ENCODE data around the gene ATAD3C. TPM values are rescaled to one million over a fixed set of nuclear protein-coding genes. Genes with fewer than 3 reads are reported as not detected.
A peak's percentile ranks its signal among the peaks of the same experiment; 100 is the strongest.

Gene ATAD3C
- total and polyA plus RNA-seq, 7 donors: under 0.01 to 1.5 (median 0.45) TPM; not detected in 1

DNA sequence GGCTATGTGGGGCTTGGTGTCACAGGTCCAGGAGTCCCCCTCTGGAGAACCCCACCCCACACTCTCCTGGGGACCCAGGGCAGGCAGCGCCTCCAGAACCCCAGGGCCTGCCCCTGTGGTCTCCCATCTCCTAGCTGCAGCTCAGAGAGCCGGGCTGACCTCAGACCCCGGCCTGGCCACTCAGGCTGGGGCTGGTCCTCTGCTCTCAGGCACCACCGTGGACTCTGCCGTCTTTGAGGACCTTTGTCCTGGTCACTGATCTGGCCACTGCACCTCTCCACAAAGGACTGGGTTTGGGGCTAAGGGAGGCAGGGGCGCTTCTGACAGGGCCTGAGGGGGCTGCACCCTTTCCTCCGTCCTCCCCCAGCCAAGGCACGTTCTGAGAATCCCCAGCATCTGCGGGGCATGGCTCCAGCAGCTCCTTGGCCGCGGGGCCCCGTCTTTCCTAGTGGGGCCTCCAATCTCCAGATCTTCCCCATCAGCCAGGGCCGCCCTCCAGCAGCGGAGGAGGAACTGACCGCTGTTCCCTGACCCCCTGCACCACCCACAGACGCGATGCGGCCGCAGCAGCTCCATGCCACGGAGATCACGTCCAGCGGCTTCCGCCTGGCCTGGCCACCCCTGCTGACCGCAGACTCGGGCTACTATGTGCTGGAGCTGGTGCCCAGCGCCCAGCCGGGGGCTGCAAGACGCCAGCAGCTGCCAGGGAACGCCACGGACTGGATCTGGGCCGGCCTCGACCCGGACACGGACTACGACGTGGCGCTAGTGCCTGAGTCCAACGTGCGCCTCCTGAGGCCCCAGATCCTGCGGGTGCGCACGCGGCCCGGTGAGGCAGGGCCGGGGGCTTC is 10.7 kb upstream of the ATAD3C start:
- TF ChIP-seq, protein P1, sequence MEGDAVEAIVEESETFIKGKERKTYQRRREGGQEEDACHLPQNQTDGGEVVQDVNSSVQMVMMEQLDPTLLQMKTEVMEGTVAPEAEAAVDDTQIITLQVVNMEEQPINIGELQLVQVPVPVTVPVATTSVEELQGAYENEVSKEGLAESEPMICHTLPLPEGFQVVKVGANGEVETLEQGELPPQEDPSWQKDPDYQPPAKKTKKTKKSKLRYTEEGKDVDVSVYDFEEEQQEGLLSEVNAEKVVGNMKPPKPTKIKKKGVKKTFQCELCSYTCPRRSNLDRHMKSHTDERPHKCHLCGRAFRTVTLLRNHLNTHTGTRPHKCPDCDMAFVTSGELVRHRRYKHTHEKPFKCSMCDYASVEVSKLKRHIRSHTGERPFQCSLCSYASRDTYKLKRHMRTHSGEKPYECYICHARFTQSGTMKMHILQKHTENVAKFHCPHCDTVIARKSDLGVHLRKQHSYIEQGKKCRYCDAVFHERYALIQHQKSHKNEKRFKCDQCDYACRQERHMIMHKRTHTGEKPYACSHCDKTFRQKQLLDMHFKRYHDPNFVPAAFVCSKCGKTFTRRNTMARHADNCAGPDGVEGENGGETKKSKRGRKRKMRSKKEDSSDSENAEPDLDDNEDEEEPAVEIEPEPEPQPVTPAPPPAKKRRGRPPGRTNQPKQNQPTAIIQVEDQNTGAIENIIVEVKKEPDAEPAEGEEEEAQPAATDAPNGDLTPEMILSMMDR (IDR thresholded peaks at IDR 0.05): no peak
- TF ChIP-seq EP300 (IDR thresholded peaks at IDR 0.05) (no peak), POLR2AphosphoS5 (IDR thresholded peaks at IDR 0.05) (no peak), POLR2A (IDR thresholded peaks at IDR 0.05) (no peak)
- Histone ChIP-seq H3K36me3 (peaks cover 0 to 10% (median 0%) of the 10 kb centered on the region in 4 donors), H3K27ac (peak overlapping the region in 1 of 4 donors; percentile 99), H3K27me3 (no peaks in the 10 kb centered on the region), H3K4me3 (no peak overlapping the region), H3K9me3 (no peaks in the 10 kb centered on the region), H3K4me1 (peaks cover 0 to 71% (median 67%) of the 10 kb centered on the region in 4 donors)
- 88 to 92% methylated on average over 45 of the region's 45 CpGs for WGBS, 2 donors
- intact Hi-C loops (cut with DNase I): no loop called here
- no peak for DNase-seq

DNA sequence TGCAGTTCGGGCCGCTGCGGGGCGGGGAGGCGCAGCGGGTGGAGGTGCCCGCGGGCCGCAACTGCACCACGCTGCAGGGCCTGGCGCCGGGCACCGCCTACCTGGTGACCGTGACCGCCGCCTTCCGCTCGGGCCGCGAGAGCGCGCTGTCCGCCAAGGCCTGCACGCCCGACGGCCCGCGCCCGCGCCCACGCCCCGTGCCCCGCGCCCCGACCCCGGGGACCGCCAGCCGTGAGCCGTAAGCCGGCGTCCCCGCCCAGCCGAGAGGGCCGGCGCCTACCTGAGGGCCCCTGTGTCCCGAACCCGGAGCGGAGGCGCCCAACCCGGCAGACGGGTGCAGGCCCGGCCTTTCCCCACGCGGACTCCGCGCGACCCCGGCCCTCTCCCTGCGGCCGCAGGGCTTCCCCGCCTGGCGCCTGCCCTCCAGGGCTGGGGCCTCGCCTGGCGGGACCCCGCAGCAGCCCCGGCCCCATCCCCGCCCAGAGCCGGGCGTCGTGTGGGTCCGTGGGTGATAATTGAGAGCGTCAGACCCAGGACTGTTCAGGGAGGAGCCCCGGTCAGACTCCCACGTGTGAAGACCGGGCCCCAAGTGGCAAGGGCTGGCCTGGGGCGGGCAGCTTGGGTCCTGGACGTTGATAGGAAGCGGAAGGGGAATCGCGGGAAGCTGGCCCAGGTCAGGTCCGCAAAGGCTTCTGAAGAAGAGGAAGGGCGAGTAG is 9.8 kb upstream of the ATAD3C start:
- intact Hi-C loops (cut with DNase I): loop anchor here (2.0 kb wide), 1 partner anchor 19 kb away; the partner anchor contains the start of gene ANKRD65
- Histone ChIP-seq H3K36me3 (peaks cover 0 to 10% (median 0%) of the 10 kb centered on the region in 4 donors), H3K4me1 (peaks cover 0 to 62% (median 58%) of the 10 kb centered on the region in 4 donors), H3K27ac (peak overlapping the region in 3 of 4 donors; percentile 39 to 68 (median 59)), H3K27me3 (no peaks in the 10 kb centered on the region), H3K4me3 (no peak overlapping the region), H3K9me3 (no peaks in the 10 kb centered on the region)
- WGBS, 2 donors: 90 to 93% methylated on average over 82 of the region's 82 CpGs
- TF ChIP-seq, protein P1 (IDR thresholded peaks at IDR 0.05): no peak
- TF ChIP-seq POLR2A (IDR thresholded peaks at IDR 0.05) (no peak), POLR2AphosphoS5 (IDR thresholded peaks at IDR 0.05) (no peak), EP300 (IDR thresholded peaks at IDR 0.05) (no peak)
- DNase-seq: no peak

DNA sequence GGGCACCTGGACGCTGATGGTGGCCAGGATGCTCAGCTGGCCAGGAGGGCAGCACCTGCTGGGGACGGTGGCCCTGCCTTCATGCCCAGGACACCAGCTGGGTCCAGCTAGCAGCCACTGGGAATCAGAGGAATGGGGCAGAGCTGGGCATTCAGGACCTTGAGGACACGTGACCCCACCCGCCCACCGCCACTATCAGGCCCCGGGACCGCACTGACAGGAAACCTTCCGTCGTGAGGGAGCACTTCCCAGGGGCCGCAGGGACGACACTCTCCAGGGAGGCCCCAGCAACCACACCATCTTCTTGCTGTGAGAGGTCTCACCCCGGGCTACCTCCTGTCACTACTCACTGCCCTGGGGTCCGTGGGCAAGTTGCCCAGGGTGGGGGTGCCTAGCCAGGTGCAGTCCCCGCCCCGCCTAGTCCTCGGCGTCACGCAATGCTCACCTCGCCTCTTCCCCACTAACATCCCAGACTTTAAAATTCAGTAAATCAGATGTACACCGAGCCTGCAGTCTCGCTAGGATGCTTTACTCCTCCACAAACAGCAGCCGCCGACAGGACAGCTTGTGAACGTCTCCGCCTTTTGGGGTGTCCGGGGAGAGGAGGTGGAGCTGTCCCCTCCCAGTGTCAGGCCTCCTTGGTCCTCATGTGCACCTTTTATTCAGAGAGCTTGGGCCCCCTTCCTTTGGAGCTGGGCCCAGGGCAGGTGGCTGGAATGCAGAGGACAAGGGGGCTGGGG is 9.1 kb upstream of the ATAD3C start:
- no peaks in the 10 kb centered on the region for H3K9me3 ChIP-seq
- intact Hi-C loops (cut with DNase I): loop anchor here (1.0 to 2.0 kb wide), 2 partner anchors 20 to 41 kb away; partner anchors contain the start of genes ANKRD65 and CCNL2

DNA sequence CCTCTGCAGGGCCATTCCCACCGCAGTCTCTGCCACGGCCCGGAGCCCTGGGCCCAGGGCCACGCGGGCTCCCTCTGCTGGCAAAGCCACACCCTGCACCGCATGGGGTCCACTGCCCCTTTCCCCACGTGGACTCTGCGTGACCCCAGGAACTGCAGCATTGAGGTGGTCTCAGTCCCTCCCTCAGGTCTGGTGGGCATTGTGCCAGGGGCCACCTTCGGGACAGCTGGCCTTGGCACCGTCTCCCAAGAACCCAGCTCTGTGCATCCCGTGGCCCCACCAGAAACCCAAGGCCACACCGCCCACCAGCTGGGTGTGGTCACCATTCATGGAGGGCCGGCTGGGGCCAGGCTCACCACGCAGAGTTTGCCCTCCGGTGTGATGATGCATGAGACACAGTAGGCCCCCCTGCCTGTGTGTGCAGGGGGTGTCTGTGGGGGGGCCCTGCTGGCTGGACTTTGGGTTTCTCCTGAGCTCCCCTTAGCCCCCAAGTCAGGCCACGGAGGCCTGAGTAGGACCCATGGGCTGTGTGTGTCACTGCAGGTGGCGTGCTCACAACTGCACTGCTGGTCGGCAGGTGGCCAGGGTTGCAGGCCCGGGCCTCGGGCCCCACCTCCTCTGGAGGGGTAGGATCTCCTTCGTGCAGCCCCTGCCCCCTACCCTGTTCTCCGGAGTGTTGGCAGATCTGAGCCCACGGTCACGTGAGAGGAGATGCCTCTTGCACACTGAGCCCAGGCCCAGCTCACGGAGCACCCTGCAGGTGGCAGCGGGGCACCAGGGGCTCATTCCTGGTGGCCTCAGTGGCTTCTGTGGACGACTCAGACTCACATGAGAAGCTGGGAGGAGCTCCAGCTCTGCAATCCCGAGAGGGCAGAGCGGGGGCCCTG is 8.2 kb upstream of the ATAD3C start:
- peak in 2 of 4 donors; percentile 2 to 42 for TF ChIP-seq POLR2AphosphoS5 (IDR thresholded peaks at IDR 0.05)
- TF ChIP-seq, protein P1 (IDR thresholded peaks at IDR 0.05): peak; percentile 88 to 98 (median 96)
- TF ChIP-seq EP300 (IDR thresholded peaks at IDR 0.05): no peak
- Histone ChIP-seq H3K36me3 (peaks cover 0 to 10% (median 0%) of the 10 kb centered on the region in 4 donors), H3K27me3 (no peaks in the 10 kb centered on the region), H3K4me3 (no peak overlapping the region), H3K9me3 (no peaks in the 10 kb centered on the region), H3K4me1 (peaks cover 0 to 49% (median 45%) of the 10 kb centered on the region in 4 donors), H3K27ac (peak overlapping the region; percentile 34 to 68 (median 49))
- 18 to 40% methylated on average over 29 of the region's 29 CpGs for WGBS, 2 donors
- no peak for DNase-seq
- intact Hi-C loops (cut with DNase I): loop anchor here (1.0 to 2.0 kb wide), 2 partner anchors 20 to 42 kb away; partner anchors contain the start of genes ANKRD65 and CCNL2

More for the DNA sequence above, 9.1 kb upstream of the ATAD3C start:
- Histone ChIP-seq H3K4me1 (peaks cover 0 to 55% (median 51%) of the 10 kb centered on the region in 4 donors), H3K4me3 (no peak overlapping the region), H3K27ac (peak overlapping the region; percentile 34 to 68 (median 49)), H3K36me3 (peaks cover 0 to 10% (median 0%) of the 10 kb centered on the region in 4 donors), H3K27me3 (no peaks in the 10 kb centered on the region)
- TF ChIP-seq EP300 (IDR thresholded peaks at IDR 0.05): no peak
- 67 to 80% methylated on average over 26 of the region's 26 CpGs for WGBS, 2 donors
- no peak for DNase-seq

Data from sigmoid colon (tissue), 7 donors.